ENCODE results near the gene PEX10. TPM values are rescaled to one million over a fixed set of nuclear protein-coding genes. Genes with fewer than 3 reads are reported as not detected.
A peak's percentile ranks its signal among the peaks of the same experiment; 100 is the strongest.

The PEX10 gene
- total RNA-seq, 1 experiment from 2014 or later, result 67.4 TPM

- in situ Hi-C loops (cut with HindIII; ENCODE audit: low pct_unique_long_range_greater_than_20kb, low sequenced_read_pairs), result loop anchor here (10.0 kb wide), 1 partner anchor 202 kb away; the partner anchor contains the start of gene FAAP20
Measured at GRCh38 chr1:2397007-2397679, 15.2 kb downstream of the PEX10 start.

DNA sequence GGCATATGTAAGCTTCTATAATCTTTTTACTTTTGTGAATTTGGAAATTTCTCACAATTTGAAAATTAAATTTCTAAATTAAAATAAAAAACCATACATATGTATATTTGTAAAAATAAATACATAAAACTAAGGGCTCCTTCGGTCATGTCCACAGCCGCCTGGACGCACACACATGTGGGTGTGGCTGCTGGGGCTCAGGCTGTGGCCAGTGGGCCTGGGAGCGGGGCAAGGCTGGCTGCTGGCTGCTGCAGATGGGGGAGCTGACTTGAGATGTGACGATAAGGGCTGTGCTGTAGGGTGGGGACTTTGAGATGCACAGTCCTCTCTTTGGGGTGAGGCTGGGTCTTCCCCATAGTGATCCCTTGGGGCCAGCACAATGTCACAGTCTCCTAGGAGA is 15.9 kb downstream of the PEX10 start:
- in situ Hi-C loops (cut with HindIII; ENCODE audit: low pct_unique_long_range_greater_than_20kb, low sequenced_read_pairs), result loop anchor here (10.0 kb wide), 1 partner anchor 202 kb away; the partner anchor contains the start of gene FAAP20
- DNase-seq (ENCODE audit: low read depth), result no peak

More at GRCh38 chr1:2397007-2397679, 15.2 kb downstream of the PEX10 start:
- no peak for DNase-seq (ENCODE audit: low read depth)

GRCh38 chr1:2396059-2396458 is 16.3 kb downstream of the PEX10 start:
- in situ Hi-C loops (cut with HindIII; ENCODE audit: low pct_unique_long_range_greater_than_20kb, low sequenced_read_pairs), result loop anchor here (10.0 kb wide), 1 partner anchor 201 kb away; the partner anchor contains the start of gene FAAP20
- DNase-seq (ENCODE audit: low read depth), result no peak

DNA sequence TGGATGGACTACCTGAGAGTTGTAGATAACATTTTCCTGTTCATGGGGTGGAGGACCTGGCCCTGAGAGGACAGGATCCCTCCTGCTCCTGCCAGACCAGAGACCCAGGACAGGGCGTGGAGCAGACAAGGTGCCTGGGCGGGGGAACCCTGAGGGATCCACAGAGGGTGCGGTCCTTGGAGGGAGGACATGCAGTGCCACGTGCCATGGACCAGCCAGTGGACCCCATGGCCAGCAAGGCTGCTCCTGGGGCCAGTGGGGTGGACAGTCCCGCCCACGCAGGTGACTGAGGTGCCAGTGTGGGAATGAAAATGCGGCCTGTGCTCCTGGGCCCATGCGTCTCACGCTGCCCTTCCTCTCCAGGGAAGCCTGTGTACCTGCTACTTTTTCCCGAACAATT is 17.1 kb downstream of the PEX10 start:
- in situ Hi-C loops (cut with HindIII; ENCODE audit: low pct_unique_long_range_greater_than_20kb, low sequenced_read_pairs), result loop anchor here (10.0 kb wide), 1 partner anchor 200 kb away; the partner anchor contains the start of gene FAAP20

DNA sequence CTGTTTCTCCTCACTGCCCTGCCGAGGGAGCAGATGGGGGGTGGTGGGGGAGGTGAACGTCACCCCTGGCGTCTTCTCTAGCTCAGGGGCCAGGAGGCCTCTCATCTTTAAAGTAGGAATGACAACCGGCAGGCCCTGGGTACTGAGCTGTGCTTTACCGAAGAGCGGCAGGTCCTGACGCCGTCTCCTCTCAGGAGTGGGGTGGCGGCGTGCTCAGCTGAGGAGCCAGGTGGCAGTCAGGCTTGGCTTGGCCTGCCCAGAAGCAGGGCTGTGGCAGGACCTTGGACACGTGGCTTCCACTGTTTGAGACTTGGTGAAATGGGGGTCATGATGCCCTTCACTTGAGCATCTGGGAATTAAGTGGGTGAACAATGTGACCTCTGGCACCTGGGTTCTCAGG is 17.6 kb downstream of the PEX10 start:
- in situ Hi-C loops (cut with HindIII; ENCODE audit: low pct_unique_long_range_greater_than_20kb, low sequenced_read_pairs), result loop anchor here (10.0 kb wide), 1 partner anchor 200 kb away; the partner anchor contains the start of gene FAAP20

More for the DNA sequence above, 17.1 kb downstream of the PEX10 start:
- no peak for DNase-seq (ENCODE audit: low read depth)

DNA sequence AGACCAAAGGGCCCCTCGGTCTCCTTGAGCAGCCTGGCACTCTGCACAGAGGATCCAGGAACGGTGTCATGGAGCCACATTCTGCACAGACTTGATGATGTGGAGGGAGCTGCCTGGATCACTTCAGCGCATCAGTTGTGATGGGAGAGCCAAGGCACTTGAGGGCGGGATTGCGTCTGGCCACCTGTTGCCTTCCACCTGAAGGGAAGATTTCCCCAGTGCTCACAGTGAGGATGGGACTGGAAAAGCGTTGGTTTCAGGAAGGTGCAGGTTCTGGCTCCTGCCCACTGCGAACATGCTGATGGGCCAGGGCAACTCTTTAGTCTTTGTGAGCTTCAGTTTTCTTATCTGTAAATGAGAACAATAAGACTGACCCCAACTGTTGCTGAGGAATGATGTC is 18.1 kb downstream of the PEX10 start:
- in situ Hi-C loops (cut with HindIII; ENCODE audit: low pct_unique_long_range_greater_than_20kb, low sequenced_read_pairs), result loop anchor here (10.0 kb wide), 1 partner anchor 199 kb away; the partner anchor contains the start of gene FAAP20
- no peak for DNase-seq (ENCODE audit: low read depth)

More for the DNA sequence above, 17.6 kb downstream of the PEX10 start:
- DNase-seq (ENCODE audit: low read depth), result no peak

GRCh38 chr1:2393471-2393877 is 18.9 kb downstream of the PEX10 start:
- no peak for DNase-seq (ENCODE audit: low read depth)
- in situ Hi-C loops (cut with HindIII; ENCODE audit: low pct_unique_long_range_greater_than_20kb, low sequenced_read_pairs), result loop anchor here (10.0 kb wide), 1 partner anchor 199 kb away; the partner anchor contains the start of gene FAAP20

GRCh38 chr1:2392686-2393085 is 19.7 kb downstream of the PEX10 start:
- no peak for DNase-seq (ENCODE audit: low read depth)
- in situ Hi-C loops (cut with HindIII; ENCODE audit: low pct_unique_long_range_greater_than_20kb, low sequenced_read_pairs), result loop anchor here (10.0 kb wide), 1 partner anchor 198 kb away; the partner anchor contains the start of gene FAAP20

GRCh38 chr1:2391931-2392509 is 20.3 kb downstream of the PEX10 start:
- in situ Hi-C loops (cut with HindIII; ENCODE audit: low pct_unique_long_range_greater_than_20kb, low sequenced_read_pairs), result loop anchor here (10.0 kb wide), 1 partner anchor 197 kb away; the partner anchor contains the start of gene FAAP20
- no peak for DNase-seq (ENCODE audit: low read depth)

DNA sequence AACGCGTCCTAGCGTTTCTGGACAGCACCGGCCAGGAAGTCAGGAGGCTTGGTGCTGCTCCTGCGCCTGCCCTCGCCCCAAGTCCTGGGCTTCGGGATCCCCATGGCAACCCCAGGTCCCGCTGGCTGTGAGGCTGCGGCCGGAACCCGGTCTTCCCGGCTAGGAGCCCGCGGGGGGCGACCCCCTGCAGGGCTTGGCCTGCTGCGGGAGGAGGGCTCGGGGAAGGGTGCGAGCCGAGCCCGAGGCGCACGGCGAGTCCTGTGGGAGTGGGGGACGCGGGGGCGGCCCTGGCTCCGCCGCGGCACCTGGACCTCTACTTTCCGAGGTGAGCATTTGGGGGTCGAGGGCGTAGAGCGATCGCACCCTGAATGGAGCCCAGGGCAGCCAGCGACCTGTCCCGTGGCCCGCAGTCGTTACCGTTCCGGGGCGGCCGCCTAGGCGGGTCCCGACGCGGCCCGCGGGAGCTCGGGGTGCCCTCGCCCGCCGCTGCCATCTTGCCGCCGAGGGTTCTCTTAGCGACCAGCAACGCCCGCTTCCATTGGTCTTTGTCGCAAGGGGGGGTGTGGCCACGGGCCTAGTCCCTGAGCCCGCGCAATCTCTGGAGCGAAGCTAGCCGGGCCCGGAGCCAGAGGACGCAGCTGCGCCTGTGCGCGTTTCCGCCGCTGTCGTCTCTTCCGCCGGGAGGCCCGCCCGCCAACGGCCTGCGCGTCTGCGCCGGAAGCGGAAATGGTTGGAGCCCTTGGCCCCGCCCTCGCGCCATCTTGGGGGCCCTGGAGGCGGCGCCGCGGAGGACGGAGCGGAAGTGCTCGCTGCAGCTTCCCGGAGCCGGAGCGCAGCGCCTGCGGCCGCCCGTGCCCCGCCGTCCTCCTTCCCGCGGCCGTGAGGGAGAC is 21.1 kb downstream of the PEX10 start, which contains the start of the genes MORN1 and RER1:
MORN1 (minus strand) TSS at position 514 of the 890 bp plus-strand sequence; CDS start at position 493, 21 bp downstream.
RER1 (plus strand) TSS at position 801 of the 890 bp plus-strand sequence. CDS start 3,950 bp downstream, outside the sequence.
- DNase-seq (ENCODE audit: low read depth), result peak; percentile 97
- in situ Hi-C loops (cut with HindIII; ENCODE audit: low pct_unique_long_range_greater_than_20kb, low sequenced_read_pairs), result loop anchor here (10.0 kb wide), 1 partner anchor 196 kb away; the partner anchor contains the start of gene FAAP20

- in situ Hi-C loops (cut with HindIII; ENCODE audit: low pct_unique_long_range_greater_than_20kb, low sequenced_read_pairs), result loop anchor here (10.0 kb wide), 1 partner anchor 195 kb away; the partner anchor contains the start of gene FAAP20
- DNase-seq (ENCODE audit: low read depth), result no peak
Measured at GRCh38 chr1:2389644-2390043, 22.7 kb downstream of the PEX10 start.

DNA sequence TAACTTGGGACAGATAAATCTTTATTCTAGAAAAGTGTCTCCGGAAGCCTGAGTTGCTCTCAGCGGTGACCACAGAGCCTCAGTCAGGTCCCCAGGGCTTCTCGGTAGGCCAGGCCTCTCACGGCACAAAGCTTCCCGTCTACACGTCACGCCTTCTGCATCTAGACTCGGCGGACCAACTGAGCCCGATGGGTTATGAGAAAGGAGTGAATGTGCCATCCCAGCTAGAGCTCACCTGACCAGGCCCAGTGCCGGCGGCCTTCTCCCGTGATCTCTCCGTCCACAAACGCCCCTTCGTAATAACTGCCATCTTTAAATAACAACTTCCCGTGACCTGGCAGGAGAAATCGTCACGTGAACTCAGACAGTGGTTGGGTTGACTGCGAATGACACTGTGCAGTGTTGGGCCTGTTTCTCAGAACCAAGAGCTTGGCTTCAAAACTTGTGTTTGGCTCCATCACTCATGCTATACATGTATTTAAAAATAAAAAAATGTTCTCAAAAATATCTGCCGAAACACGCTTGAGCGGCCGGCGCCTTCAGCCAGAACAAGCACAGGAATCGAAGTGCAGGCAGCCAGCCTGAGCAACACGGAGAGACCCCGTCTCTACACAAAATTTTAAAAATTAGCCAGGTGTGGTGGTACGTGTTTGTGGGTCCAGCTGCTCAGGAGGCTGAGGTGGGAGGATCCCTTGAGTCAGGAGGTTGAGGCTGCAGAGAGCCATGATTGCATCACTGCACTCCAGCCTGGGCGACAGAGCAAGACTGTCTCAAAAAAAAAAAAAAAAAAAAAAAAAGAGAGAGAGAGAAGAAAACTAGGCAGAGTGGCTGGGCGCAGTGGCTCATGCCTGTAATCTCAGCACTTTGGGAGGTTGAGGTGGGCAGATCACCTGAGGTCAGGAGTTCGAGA is 24.1 kb downstream of the PEX10 start:
- no peak for DNase-seq (ENCODE audit: low read depth)
- in situ Hi-C loops (cut with HindIII; ENCODE audit: low pct_unique_long_range_greater_than_20kb, low sequenced_read_pairs), result no loop called here

- DNase-seq (ENCODE audit: low read depth), result no peak
- in situ Hi-C loops (cut with HindIII; ENCODE audit: low pct_unique_long_range_greater_than_20kb, low sequenced_read_pairs), result no loop called here
Measured at GRCh38 chr1:2386636-2387611, 25.4 kb downstream of the PEX10 start.

DNA sequence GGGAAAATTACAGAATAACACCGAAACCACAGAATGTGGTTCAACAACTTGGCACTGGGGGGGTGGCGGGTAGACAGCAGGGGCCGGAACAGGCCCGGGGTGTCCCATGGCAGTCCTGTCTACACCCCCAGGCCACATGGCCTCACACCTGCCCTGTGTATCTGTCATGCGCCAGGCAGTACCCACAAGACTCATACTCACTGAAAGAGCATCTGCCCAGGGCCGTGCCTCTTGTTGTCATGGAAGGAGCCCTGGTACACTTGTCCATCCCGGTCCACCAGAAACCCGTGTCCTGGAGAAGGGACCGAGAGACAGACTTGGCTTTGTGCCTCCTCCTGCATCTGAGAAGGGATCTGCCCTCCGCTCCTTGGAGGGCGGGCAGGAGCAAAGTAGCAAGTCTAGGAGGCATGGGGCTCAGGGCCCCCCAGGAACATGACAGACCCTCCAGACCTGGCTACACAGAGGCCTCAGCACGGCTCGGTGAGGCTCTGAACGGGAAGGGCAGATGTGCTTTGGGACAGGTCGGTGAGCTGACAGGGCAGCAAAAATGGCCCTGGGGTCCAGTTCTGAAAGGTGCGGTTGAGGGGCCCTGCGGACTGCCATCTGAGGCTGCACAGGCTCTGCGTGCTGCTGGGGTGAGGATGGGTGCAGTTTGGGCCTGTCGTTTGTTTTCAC is 26.6 kb downstream of the PEX10 start:
- no peak for DNase-seq (ENCODE audit: low read depth)
- in situ Hi-C loops (cut with HindIII; ENCODE audit: low pct_unique_long_range_greater_than_20kb, low sequenced_read_pairs), result no loop called here

- in situ Hi-C loops (cut with HindIII; ENCODE audit: low pct_unique_long_range_greater_than_20kb, low sequenced_read_pairs), result no loop called here
- DNase-seq (ENCODE audit: low read depth), result no peak
Measured at GRCh38 chr1:2384941-2385481, 27.4 kb downstream of the PEX10 start.
